ENCODE data around the gene SERINC3.

- TF ChIP-seq CTCF (IDR thresholded peaks at IDR 0.05) (no peak), POLR2A (IDR thresholded peaks at IDR 0.05) (no peak)
Observed at GRCh38 chr20:44475372-44475693, 46.5 kb downstream of the SERINC3 start.

Measured in testis (tissue), 2 donors.